Suprapubic skin (tissue), 4 donors: ENCODE measurements around the gene PTAFR. TPM values are rescaled to one million over a fixed set of nuclear protein-coding genes. Genes with fewer than 3 reads are reported as not detected.

ENCODE experiments used
- DNase-seq, 2 donors: peaks; one replicate each; pipeline ENCODE4 v3.0.0-alpha.2; 2019; ENCODE audit warnings: low spot score in 2 of 2
- H3K27ac ChIP-seq: fragments of 200-600 bp; sonication (generic); one replicate; pipeline ENCODE4 v1.5.1; 2019
- H3K27me3 ChIP-seq: fragments of 200-600 bp; sonication (generic); one replicate; pipeline ENCODE4 v1.5.1; 2019
- H3K36me3 ChIP-seq: fragments of 200-600 bp; sonication (generic); one replicate; pipeline ENCODE4 v1.5.1; 2019
- H3K4me1 ChIP-seq: fragments of 200-600 bp; sonication (generic); one replicate; pipeline ENCODE4 v1.5.1; 2019
- H3K4me3 ChIP-seq: fragments of 200-600 bp; sonication (generic); one replicate; pipeline ENCODE4 v1.5.1; 2019; ENCODE audit warnings: mild to moderate bottlenecking
- H3K9me3 ChIP-seq: fragments of 200-600 bp; sonication (generic); one replicate; pipeline ENCODE4 v1.5.1; 2019
- CTCF ChIP-seq, 2 donors: fragments of 200-600 bp in 1 of 2; fragments of 450-650 bp in 1 of 2; sonication (generic) in 1 of 2; IDR thresholded peaks; one replicate each; pipeline ENCODE4 v1.5.1; 2016 to 2019; ENCODE audit warnings: antibody characterized with exemption in 2 of 2, mild to moderate bottlenecking in 1 of 2, moderate library complexity in 1 of 2
- EP300 ChIP-seq: sonication (generic); formaldehyde crosslinking; IDR thresholded peaks from one replicate; pipeline ENCODE4 v1.6.1; 2017; ENCODE audit warnings: antibody characterized with exemption
- POLR2A ChIP-seq, 2 donors: fragments of 450-650 bp; IDR thresholded peaks; one replicate each; pipeline ENCODE4 v1.6.1; 2017; ENCODE audit warnings: antibody characterized with exemption in 2 of 2, mild to moderate bottlenecking in 2 of 2, moderate library complexity in 2 of 2
- POLR2AphosphoS5 ChIP-seq, 3 donors: sonication (generic); formaldehyde crosslinking; IDR thresholded peaks; one replicate each; pipeline ENCODE4 v1.6.1; 2017; ENCODE audit warnings: antibody characterized with exemption in 3 of 3
- WGBS: methylation state at CpG from one replicate; pipeline ENCODE4 v1.1.5; 2018; 5-methylcytosine and 5-hydroxymethylcytosine counted together
- total RNA-seq, 4 donors: library from RNA; depleted of rRNA; stranded (reverse); fragments of >200 nt; gene quantifications; one replicate each; pipeline ENCODE4 v1.1.0, GENCODE V29; 2016

Gene PTAFR
- total RNA-seq, 4 donors from 2014 or later = 3.3 to 6.8 (median 5.5) TPM

- H3K36me3 ChIP-seq = no peaks in the 10 kb centered on the region
- no peak overlapping the region for H3K27ac ChIP-seq
- no peaks in the 10 kb centered on the region for H3K27me3 ChIP-seq
- WGBS = 88% methylated on average over 14 of the region's 14 CpGs
- no peak for DNase-seq
- H3K4me3 ChIP-seq = no peak overlapping the region
- H3K4me1 ChIP-seq = no peaks in the 10 kb centered on the region
- TF ChIP-seq POLR2AphosphoS5 (IDR thresholded peaks at IDR 0.05) = no peak
- TF ChIP-seq POLR2A (IDR thresholded peaks at IDR 0.05) = no peak
- no peak for TF ChIP-seq CTCF (IDR thresholded peaks at IDR 0.05)
- no peak for TF ChIP-seq EP300
- no peaks in the 10 kb centered on the region for H3K9me3 ChIP-seq
These were observed 40.9 kb downstream of the PTAFR start for GRCh38 chr1:28135371-28136168.

DNA sequence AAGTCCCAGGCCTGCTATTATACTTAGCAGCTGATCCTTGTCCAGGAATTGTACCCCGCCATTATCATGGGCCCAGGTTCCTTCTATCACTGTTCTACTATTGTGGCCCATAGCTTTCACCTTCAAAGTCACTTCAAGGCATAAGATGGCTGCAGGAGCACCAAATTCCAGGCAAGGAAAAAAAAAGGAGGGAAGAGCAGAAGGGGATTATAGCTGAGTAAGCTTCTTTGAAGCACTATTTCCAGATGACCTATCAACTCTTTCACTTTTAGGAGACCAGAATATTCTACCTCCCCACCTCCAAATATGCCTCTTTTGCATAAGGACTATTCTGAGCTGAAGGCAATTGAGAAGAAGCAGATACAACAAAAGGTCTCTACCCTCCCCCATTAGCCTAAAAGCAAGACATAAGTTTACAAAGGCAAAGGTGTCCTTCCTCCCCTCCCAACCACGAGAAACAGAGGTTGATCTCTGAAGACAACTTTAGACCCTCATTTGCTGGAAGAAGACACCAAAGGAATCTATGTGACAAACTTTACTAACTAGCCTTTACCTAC, 41.8 kb downstream of the PTAFR start:
- DNase-seq = no peak
- no peak overlapping the region for H3K4me3 ChIP-seq
- no peaks in the 10 kb centered on the region for H3K9me3 ChIP-seq
- no peaks in the 10 kb centered on the region for H3K27me3 ChIP-seq
- no peaks in the 10 kb centered on the region for H3K4me1 ChIP-seq
- no peak overlapping the region for H3K27ac ChIP-seq
- WGBS = 83% methylated on average over 2 of the region's 2 CpGs
- TF ChIP-seq CTCF (IDR thresholded peaks at IDR 0.05) = no peak
- no peak for TF ChIP-seq POLR2AphosphoS5 (IDR thresholded peaks at IDR 0.05)
- no peak for TF ChIP-seq EP300
- TF ChIP-seq POLR2A (IDR thresholded peaks at IDR 0.05) = no peak
- H3K36me3 ChIP-seq = no peaks in the 10 kb centered on the region

DNA sequence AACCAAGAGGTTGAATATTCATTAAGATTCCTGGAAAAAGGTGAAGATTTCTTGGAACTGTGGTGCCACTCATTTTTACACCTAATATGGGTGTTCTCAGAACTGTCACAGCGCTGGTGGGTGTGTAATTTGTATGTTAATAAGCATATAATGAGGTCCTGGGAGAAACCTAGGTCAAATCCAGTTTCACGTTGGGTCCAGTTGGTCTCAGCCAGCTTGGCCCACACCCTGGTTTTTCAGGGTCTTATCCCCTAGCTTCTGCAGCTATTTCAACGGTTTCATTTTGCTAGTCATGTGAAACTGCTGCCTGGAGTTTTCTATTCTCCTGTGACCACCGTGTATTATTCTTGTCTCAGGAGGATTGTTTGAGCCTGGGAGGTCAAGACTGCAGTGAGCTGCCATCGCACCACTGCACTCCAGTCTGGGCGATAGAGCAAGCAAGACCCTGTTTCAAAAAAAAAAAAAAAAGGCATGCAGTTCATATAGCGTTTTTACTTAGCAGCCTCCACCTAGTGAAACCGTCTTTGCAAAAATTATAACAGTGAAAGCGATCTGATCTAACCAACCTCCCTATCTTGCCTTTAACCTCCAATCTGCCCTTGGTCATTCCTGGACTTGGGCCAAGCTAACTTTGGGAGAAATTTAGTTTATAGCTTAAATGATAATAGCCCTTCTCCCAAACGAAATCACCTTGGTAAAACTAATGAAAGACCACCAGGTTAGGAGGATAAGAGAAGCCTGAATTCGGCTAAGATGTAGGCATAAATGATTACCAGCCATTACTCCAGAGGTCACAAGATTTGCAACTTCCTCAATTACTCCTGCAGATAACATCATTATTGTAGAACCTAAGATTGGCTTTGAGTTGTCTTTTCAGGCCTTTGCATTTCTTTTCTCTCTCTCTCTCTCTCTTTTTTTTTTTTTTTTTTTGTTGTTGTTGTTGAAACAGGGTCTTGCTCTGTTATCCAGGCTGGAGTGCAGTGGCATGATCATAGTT, 44.0 kb downstream of the PTAFR start:
- DNase-seq = no peak
- WGBS = 82% methylated on average over 11 of the region's 11 CpGs
- no peak overlapping the region for H3K4me3 ChIP-seq

GRCh38 chr1:28130901-28131300, 45.6 kb downstream of the PTAFR start:
- DNase-seq = no peak
- no peaks in the 10 kb centered on the region for H3K27me3 ChIP-seq
- H3K9me3 ChIP-seq = no peaks in the 10 kb centered on the region
- H3K4me1 ChIP-seq = no peaks in the 10 kb centered on the region
- H3K36me3 ChIP-seq = no peaks in the 10 kb centered on the region
- WGBS = 78% methylated on average over 6 of the region's 6 CpGs
- no peak overlapping the region for H3K4me3 ChIP-seq
- TF ChIP-seq POLR2A (IDR thresholded peaks at IDR 0.05) (no peak), EP300 (no peak), CTCF (IDR thresholded peaks at IDR 0.05) (no peak), POLR2AphosphoS5 (IDR thresholded peaks at IDR 0.05) (no peak)
- no peak overlapping the region for H3K27ac ChIP-seq

More for the DNA sequence above, 44.0 kb downstream of the PTAFR start:
- Histone ChIP-seq H3K4me1 (no peaks in the 10 kb centered on the region), H3K9me3 (no peaks in the 10 kb centered on the region), H3K27me3 (no peaks in the 10 kb centered on the region), H3K36me3 (no peaks in the 10 kb centered on the region), H3K27ac (no peak overlapping the region)
- TF ChIP-seq EP300 = no peak
- TF ChIP-seq CTCF (IDR thresholded peaks at IDR 0.05) = no peak
- TF ChIP-seq POLR2AphosphoS5 (IDR thresholded peaks at IDR 0.05) = no peak
- TF ChIP-seq POLR2A (IDR thresholded peaks at IDR 0.05) = no peak
